Hematopoietic multipotent progenitor cell (in vitro differentiated cells): ENCODE results near the gene THRB. TPM values are rescaled to one million over a fixed set of nuclear protein-coding genes. Genes with fewer than 3 reads are reported as not detected.
"Not testable (repeated sequence)": the region's sequence is repeated elsewhere in the genome, so short reads cannot be mapped to it uniquely, and the experiment has no call there.

Source experiments
- DNase-seq, 3 donors: peaks; one replicate each; pipeline ENCODE4 v3.0.0-alpha.2; 2011 to 2015; ENCODE audit warnings: low read depth in 2 of 3, low spot score in 2 of 3
- total RNA-seq: library from RNA; depleted of rRNA; stranded (reverse); fragments of >200 nt; gene quantifications from one replicate; pipeline ENCODE4 v1.2.3, GENCODE V29; 2012

Gene THRB
- total RNA-seq, 1 donor: 5.7 TPM

GRCh38 chr3:24136624-24137310 lies 357.9 kb downstream of the THRB start:
- no peak for DNase-seq

GRCh38 chr3:24135280-24135679 lies 359.4 kb downstream of the THRB start:
- DNase-seq: no peak

GRCh38 chr3:24133942-24134341 lies 360.7 kb downstream of the THRB start:
- DNase-seq: no peak

GRCh38 chr3:24133436-24133835 lies 361.2 kb downstream of the THRB start:
- DNase-seq: no peak

DNA sequence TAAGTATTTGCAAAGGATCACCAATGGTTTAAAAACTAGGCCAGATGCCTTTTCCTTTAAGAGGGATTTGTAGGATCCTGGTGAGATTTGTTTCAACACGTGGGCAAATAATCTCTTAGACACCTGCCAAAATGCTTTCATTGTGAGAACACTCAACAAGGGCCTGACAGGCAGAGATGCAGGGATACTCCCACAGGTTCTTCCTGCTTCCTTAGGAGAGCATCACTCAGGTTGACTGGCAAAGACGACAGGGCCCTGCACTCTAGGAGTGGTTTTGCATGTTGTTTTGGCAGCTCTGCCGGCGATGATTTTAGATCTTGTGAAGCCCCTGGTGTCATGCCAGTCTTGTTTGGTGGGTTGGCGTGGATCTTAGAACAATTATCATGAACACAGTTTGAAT lies 365.1 kb downstream of the THRB start:
- DNase-seq: no peak

DNA sequence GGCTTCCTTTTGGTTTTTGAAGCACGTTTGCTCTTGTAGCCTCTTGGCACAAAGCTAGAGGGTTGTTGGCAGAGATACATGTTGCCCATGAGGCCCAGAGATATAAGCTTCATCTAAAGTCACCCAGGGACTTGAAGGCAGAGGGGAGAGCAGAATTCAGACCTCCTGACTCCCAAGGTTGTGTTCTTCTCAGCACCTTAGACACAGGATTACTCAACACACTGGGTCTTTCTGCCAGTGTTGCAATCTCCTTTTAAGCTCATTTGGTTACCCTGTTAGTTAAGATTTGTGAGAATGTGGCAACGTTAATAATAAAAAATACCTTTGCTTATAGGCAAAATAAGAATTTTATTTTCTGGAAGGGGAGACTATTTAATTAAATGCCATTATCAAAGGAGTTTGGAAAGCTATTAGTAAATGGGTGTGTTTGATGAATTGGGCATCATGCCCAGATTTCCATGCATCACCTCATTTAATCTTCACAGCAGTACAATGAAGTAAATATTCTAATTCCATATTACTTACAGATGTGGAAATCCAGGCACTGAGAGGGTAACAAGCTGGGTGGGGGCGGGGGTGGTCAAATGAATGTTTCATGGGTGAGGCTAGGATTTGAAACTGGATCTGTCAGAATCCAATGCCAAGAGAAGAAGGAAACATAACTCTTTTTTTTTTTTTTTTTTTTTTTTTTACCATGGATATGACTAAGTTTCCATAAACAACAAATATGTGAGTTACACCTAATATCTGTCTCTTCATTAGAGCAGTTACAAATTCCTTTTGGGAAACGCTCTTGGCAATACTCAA lies 366.2 kb downstream of the THRB start:
- no peak for DNase-seq

DNA sequence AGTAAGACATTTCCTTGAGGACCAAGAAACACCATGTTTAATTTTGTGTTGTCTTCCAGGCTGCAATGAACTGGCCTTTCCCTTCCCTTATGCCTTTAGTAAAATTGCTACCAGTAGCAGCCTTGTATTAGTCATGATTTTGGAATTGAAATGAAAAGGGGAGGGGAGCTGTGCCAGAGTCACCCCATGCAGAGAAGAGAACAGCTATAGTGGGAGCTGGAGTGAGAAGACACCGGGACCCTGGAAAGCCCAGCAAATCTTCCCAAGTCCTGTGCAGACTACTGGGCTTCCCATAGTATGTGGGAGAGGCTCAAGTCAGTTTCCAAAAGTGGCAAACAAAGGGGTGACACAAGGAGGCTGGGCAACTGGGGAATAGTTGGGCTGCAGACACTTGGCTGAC lies 371.1 kb downstream of the THRB start:
- no peak for DNase-seq

DNA sequence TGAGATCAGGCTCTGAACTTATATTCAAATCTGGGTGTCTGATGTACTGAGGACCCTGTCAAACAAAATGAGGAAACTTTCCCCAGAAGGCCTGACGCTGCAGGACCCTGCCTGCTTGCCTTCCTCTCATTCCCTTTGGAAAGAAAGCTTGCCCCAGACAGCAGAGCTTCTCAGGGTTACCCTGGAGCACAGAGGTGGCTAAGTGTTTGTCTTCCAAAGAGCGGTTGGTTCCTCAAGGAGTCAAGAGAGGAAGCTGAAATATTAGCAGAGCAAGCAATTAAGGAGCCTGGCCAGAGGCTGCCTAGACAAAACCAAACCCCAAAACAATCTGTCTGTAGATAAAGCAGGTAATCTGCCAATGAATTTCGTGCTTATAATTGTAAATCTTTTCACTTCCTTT lies 374.2 kb downstream of the THRB start:
- no peak for DNase-seq

GRCh38 chr3:24119321-24119751 lies 375.3 kb downstream of the THRB start:
- no peak for DNase-seq

DNA sequence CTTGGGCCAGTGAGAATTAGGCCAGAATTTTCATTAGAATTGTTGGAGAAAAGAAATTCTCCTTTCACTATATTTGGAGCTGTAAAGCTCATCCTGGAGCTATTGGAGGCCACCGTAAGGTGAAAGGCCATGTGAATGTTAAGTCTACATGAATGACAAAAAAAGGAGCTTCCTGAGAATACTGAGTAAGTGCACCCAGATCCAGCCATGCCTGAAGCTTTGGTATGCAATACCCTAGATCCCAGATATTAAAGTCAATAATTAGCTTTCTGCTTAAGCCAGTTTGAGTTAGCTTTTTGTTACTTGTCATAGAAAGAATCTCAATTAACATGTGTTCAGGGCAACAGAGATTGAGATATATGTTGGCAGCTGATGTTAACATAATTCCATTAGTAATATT lies 377.1 kb downstream of the THRB start:
- DNase-seq: no peak

- no peak for DNase-seq
These were observed 382.9 kb downstream of the THRB start for GRCh38 chr3:24111711-24112110.

GRCh38 chr3:24110051-24110450 lies 384.6 kb downstream of the THRB start:
- no peak for DNase-seq

GRCh38 chr3:24101676-24102168 lies 392.9 kb downstream of the THRB start:
- no peak for DNase-seq

DNA sequence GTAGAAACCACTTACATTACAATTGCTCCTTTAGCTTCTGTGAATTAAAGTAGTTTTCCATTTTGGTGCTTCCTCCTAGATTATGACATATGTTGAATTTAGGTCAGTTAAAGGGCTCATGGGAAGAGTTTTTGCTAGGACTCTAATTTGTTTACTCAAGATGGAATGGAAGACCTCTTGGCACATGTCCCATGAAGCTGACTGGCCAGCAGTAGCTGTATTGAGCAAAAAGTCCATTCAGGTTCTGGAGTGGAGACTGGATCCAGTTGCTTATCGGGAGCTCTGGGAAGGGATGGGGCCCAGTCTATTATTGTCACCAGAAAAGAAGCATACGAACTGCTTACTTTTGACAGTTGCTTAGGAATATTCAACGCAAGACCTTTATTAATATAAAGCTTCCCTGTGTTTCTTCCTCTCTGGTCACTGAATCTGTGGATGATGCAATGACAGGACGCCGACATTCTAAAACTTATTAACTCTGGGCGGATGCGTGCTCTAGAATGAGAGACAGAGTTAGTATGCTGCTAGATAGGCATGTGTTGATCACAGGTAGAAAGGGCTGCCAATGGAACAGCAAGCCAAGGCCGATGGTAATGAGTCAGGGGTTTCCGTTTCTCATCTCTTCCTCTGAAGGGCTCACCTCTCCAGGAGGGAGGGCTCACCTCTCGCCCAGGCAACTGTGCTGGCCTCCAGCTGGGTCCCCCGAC lies 393.8 kb downstream of the THRB start:
- no peak for DNase-seq

DNA sequence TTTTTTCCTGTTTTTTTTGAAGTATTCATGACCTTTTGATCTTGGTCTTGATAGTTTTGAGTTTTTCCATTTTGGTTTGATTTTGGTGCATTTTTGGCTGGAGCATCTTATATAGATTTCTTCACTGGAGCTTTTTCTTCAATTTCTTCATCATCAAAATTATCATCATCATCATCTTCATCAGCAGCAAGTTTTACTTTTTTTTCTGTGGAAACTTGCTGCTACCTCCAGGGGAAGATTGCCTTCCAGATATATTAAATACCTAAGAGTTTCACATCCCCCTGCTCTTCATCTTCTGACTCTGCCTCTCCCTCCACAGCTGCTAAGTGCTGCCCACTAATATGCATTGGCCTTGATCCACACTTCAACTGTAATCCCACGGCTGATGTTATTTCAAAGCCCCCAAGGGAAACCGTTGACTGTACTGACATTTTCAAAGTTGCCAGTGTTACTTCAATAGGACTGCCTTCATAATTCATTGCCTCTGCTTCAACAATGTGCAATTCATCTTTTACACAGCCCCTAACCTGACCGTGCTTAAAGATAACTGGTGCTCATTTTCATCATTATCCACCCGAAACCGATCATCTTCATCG lies 397.9 kb downstream of the THRB start:
- no peak for DNase-seq

GRCh38 chr3:24096271-24096670 lies 398.4 kb downstream of the THRB start:
- DNase-seq: no peak

DNA sequence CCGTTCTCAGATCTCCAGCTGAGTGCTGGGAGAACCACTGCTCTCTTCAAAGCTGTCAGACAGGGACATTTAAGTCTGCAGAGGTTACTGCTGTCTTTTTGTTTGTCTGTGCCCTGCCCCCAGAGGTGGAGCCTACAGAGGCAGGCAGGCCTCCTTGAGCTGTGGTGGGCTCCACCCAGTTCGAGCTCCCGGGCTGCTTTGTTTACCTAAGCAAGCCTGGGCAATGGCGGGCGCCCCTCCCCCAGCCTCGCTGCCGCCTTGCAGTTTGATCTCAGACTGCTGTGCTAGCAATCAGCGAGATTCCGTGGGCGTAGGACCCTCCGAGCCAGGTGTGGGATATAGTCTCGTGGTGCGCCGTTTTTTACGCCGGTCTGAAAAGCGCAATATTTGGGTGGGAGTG lies 399.8 kb downstream of the THRB start:
- not testable (repeated sequence) for DNase-seq

- peak in 2 of 3 donors; percentile 1 to 11 for DNase-seq
These were observed 405.9 kb downstream of the THRB start for GRCh38 chr3:24088782-24089181.

GRCh38 chr3:24087469-24087868 lies 407.2 kb downstream of the THRB start:
- DNase-seq: no peak

DNA sequence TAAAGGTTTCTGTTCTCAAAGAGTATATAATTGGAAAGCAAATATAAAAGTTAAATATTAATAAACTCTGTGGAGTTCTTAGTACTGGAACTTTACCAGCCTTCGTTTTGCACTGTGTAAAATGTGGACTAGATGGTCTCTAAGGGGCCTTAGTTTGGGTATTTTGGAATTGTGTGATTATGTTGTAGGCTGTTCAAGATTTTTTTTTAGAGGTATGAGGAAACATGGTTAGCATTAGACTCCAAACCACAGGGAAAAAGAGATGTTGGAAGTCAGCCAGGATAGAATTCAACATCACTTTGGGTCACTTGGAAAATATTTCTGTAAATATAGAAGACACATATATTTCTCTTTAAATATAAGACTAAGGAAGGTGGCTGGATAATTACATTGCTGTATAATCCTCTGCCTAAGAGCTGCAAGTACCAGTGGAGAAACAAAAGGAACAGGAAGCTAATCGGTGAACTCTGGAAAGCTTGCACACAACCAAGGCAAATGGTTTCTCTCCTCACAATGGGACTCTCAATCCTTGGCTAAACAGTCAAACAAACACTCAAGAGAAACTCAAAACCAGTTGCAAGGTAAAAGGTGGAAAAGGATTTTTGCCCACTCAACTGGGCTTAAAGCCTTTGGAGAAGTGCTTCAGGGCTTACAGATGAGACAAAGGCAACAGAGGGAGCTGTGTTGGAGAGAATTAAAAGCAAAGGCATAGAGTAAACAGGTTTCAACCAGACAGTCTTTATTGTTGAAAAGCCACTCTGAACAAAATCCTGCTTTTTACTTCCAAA lies 407.8 kb downstream of the THRB start:
- no peak for DNase-seq
